HG03103 (cell line): ENCODE results near the gene SLK.

Experiments
- ATAC-seq: cut with Tn5 transposase; IDR thresholded peaks from one replicate; pipeline ENCODE4 v1.9.1; 2021; ENCODE audit warnings: low read depth; ENCODE audit not compliant: unreplicated experiment

SLK gene

DNA sequence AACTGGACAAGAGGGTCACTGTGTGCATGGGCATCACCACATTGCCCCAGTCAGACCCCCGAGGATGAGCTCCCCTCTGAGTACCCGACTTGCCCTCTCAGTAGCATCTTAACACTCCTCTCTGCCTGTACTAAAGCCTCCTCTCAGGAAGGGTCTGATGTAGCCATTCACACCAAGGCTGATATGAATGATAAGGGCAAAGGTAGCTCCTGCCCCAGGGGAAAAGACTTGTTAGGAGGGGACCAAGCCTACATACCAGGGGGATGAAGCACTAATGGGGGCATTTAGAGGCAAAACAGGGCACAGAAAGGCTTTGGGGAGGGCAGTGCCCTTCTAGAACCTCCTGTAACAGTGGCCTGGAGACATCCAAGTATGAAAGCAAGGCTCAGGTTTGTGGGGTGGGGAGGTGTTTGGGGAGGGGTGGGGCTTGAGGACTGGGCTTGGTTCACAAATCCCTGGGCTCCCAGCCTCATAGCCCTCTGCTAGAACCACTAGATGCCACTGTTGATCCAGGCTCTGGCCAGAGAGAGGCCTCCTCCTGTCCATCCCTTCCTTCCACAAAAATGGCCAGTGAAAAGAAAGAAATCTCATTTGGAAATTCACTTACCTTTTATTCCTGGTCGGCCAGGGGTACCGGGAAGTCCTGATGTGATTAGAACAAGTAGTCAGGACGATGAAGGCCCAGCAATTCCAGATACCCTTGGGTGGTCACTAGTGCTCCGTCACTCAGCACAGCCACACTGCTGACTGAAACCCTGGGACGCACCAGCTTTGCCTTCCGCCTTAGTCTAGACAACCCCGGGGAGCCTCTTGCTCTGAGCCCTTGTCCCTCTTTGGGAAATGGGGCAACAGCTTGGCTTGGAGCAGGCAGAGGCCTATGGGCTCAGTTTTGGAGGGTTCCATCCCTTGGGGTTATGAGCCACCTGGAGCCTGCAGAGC, 78.5 kb downstream of the SLK start:
- ATAC-seq = no peak

DNA sequence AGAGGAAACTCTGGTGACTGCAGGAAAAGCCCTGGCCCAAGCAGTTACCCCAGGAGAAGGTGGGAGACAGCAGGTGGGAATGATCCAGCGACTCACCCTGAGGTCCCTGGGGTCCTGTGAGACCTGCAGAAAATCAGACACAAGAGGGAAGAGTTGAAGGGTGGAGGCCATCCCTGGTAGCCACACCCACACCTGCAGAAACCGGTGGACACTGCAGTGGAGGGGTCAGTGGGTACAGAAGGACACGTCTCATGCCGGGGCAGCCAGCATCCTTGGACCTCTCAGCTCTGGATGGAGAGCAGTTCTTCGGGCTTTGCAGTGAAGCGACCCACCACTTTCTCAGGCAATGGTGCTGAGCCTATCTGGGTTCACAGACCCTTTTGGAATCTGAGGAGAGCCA, 79.7 kb downstream of the SLK start:
- no peak for ATAC-seq

DNA sequence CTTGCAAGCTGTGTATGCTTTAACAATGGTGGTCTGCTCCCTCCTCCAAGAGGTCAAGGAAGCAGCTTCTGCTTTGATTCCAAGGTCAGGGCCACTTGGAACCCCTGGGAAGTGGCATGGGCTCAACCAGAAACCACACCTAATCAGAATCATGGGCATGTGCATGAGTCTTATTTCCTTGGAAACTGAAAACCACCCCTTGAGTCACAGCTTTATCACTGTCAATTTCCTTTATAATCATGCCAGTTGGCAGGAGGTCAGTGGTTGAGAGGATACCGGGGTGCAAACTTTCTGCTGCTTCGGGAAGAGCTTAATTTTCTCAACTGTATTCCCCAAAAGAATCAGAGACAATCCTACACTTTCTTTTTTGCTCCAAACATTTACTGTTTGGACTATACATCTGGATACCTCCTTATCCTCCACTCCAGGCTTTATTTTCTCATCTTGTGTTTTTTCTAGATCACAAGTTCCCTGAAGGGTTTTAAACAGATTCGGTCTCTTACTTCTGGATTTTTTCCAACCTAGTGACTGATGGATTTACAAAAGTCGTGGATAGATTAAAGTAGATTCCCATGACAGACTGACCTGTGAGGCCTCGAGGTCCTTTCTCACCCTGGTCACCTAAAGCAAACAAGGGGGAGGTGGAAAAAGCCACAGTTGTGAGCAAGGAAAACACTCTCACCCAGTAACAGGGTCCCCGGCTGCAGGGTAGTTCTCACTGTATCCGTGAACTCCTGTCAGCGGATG, 82.7 kb downstream of the SLK start:
- no peak for ATAC-seq

DNA sequence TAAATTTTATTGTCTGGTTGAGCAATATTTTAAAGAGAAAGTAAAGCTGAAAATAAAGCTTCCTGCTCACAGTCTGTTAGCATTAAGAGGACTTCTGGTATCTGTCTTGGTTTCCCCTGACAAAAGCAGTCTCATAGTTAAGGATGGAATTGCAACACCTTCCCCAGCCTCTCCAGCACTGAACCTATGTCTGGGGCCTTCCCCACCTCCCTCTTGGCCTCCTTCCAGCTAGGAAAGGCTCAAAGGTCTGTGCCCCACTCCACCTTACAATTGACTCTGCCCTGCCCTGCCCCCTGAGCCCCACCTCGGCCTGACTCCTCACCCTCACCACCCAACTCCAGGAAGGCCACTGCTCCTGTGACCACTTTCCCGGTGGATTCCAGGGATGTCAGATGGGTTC, 85.5 kb downstream of the SLK start:
- ATAC-seq = no peak

DNA sequence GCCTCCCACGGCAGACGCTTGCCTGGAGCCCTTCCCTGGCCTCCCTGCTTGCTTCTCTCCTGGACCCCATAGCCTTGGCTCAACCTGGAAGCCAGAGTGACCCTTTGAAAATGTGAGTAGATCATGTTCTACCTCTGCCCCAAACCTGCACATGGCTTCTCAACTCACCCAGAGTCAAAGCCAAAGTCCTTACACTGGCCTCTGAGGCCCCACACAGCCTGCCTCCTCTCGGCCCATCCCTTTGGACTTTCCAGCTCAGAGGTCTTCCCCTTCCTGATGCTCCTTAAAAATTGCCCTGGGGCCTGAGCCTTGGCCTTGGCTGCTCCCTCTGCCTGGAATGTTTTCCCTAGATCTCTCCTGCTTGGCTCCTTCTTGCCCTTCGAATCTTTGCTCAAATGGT, 86.3 kb downstream of the SLK start:
- ATAC-seq = no peak

DNA sequence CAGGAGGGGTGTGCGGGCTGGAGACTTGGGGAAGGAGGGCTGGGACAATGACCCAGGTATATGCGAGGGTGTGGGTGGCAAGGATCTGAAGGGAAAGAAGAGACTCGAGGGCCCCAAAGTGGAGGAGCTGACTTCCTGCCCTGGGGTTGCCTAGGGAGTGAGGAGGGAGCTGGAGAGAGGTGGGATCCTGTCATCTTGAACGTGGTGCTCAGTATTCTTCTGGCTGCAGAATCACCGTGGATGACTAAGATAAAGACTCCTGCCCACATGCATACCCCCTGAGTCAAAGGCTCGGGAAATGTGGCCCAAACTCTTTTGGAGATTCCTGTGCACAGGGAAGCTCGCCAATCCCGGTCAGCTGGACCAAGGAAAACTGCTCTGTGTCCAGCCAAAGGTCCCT, 87.5 kb downstream of the SLK start:
- ATAC-seq = no peak

DNA sequence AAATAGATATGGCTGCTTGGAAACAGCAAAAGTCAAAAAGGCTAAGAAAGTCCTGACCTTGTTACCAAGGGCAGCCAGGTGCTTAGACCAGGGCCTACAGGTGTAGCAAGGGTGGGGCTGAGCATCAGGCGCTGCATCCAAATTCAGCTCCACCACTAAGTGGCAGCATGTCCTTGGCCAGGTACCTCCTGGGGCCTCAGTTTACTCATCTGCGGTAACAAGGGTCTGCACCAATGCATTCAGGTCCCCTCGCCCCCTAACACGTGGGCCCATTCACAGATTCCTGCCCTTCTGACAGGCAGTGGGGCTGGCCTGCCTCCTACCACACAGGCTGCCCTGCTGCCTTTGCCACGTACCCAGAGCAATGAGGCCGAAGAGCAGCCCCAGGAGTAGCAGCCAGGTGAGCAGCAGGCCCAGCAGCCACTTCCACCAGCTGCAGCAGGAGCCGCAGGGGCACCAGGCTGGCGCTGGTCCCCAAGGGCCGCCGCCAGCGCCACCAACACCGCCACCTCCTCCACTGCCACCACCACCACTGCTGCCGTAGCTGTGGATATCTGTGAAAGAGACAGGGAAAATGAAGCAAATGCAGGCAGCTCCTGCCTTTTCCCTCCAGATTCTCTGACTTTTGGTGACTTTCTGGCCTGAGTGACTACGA, 89.8 kb downstream of the SLK start:
- no peak for ATAC-seq

DNA sequence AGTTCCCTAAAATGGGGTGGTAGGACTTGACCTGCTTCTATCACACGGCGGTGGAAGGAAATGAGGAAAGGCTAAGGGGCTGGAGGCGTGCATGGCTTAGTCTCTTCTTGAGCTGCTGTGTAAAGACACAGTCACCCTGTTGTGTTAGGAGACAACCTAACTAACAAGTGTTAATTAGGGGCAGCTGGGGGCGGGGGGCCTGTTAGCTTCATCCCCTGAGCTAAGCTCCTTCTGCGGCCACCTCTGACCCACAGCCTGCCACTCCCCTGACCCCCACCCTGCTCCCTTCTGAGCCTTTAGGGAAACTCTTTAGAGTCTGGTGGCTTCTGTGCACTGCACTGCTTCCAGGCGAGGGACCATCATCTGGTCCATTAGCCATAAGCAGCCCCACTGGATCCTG, 90.8 kb downstream of the SLK start:
- ATAC-seq = no peak

DNA sequence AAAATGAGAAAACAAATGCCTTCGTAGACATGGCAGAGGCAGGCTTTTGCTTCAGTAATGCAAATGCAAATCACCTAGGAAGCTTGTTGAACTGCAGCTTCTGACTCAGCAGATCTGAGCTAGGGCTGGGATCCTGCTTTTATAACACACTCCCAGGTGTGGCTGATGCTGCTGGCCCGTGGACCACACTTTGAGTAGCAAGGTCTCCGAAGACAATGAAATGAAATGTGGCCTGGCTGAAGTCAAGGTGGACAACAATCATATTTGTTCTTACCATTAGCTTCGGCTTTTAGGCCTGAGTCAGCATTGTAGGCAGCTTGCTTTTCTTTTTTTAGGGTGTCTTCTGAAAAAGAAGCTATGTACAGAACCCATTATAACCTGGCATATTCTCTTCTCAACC, 92.4 kb downstream of the SLK start:
- ATAC-seq = no peak

DNA sequence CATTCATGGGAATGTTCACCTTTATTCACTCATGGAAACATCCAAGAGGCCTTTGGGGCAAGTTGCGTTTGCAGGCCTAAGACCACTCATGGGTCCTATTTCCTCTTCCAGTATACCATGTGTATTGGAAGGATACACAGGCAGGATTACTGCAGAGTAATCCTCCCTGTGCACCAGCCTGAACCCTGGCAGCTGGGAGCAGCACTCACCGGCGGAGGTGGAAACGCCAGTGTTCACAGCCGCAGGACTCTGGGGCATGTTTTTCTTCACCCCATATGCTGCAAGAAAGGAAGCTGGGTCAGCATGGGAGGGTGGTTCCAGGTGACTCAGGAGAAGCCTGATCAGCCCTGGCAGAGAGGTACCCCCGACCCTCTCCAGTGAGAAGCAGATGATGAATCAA, 94.3 kb downstream of the SLK start:
- no peak for ATAC-seq

DNA sequence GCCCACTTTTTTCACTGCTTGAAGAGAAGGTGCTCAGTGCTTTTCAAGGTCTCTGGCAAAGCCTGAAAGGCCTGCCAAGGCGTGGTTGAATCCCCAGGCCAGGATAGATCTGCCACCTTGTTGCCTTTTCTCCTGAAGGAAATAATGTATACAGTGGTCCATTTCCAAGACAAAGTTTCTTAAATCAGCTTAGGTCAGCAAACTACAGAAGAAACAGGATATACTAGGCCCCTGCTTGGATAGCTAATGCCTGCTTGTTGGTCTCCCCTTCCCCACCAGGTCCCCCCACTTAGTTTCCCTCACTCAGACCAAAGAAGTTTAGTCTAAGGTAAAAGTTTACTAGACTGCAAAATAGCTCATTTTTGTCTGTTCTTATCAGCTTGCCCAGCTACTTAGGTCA, 98.8 kb downstream of the SLK start:
- no peak for ATAC-seq

DNA sequence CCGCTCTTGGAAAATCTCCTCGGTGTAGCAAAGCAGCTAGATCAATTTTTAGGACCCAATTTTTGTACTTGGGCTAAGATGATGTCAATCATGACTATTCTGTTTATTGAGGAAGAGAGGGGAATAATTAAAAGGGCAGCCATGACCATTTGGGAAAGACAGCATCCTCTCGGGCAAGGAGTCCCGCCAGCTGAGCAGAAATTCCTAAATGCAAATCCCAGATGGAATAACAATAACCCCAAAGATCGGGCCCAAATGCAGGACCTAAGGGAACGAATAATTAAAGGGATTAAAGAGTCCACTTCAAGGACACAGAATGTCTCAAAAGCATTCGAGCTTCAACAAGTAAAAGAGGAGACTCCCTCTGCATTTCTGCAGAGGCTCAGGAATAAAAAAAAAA, 100.0 kb downstream of the SLK start:
- no peak for ATAC-seq

DNA sequence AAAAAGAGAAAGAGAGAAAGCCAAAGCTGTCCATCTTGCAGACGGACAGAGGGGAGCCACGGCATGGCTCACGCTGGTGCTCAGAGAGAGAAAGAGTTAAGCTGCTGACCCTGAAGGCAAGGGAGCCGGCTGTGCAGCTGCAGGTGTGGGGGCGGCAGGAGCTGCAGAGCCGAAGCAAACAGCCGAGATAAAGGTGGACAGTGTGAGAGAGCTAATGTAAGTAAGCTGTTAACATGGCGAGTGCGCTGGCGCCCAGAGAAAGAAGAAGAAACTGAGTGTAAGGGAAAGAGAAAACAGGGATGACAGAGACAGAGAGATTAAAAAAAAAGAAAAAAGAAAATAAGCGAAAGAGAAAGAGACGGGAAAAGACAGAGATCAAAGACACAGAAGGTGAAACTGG, 100.6 kb downstream of the SLK start:
- ATAC-seq = no peak

DNA sequence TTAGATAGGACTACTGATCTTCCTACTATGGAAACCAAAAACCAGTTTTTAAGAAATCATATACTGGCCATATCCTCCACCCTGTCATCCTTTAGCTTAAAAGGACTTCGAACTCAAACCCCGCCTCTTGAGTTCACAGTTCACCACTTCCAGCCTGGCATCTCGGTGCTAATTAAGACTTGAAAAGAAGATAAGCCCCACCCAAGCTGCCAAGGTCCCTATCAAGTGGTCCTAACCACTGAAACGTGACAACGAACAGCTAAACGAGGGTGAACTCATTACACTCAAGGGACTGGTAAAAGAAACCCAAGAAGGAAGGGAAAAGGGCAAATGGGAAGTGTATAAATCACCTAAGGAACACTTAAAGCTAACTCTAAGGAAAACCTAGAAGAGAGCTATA, 102.7 kb downstream of the SLK start:
- ATAC-seq = no peak

DNA sequence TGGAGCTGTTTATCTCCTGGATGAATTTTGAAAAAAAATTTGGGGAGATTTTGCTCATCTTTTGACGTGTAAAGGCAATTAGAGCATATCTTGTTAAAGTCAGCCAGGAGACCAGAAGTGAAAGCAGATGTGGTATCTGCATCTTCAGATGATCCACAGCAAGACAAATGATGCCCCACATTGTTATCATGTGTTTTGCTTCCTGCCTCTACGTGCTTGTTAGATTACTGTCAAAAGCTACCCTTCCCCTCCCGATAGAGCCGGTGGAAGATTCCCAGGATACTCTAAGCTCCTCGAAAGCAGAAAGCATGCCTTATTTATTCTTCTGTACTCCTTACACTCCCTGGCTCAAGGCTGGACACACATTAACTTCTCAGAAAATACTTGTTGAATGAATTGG, 105.8 kb downstream of the SLK start:
- no peak for ATAC-seq

DNA sequence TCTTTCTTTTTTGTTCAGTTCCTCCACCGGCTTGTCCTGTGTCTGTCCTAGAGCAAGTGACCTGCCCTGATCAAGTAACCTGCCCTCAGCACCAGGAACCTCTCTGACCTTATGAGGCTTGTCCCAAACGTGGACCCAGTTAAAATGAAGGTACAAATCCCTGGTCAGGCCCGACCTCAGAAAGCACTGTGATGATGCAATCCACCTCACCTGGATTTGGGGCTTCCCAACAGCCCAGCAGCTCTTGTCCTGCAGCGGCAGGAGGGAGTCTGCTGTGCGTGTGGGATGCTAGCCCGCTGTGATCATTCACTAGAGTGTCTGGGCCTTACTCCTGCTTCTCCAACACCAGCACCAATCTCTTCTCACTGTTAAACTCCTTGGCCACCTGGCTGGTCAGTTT, 107.6 kb downstream of the SLK start:
- ATAC-seq = no peak

DNA sequence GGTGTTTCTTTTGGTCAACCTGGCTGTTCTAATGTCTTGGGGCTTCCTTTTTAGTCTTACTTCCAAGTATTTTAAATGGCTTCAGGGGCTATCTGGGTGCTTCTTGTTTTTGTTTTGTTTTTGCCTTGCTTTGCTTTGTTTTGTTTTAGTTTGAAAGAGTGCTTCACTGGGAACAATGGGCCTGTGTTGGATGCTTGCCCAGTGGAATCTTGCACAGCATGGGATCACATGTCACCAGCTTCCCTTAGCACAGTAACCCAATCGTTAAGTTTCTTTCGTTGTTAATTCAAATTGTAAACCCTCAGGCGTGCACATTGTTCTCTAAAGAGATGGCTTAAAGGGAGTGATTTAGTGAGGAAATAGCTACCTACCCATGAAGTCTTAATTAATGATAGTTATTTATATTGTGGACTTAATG, 109.8 kb downstream of the SLK start:
- no peak for ATAC-seq

DNA sequence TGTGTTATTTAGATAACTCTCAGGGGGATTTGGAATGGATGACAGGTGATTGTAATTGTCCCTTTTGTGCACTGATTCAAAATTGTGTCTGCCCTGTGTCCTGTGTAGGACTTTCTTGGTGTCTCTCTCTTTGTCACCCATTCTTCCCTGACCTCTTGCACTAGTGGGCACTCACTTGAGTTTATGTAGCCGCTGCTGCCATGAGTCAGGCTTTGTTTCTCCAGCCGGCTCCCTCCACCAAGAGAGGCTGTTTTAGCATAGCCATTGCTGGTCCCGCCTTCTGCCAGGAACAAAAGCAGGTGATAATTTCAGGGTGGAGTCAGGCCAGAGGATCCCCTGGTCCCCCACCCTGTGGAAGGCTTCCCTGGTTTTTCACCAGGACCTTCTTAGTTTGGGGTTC, 110.3 kb downstream of the SLK start:
- ATAC-seq = no peak

DNA sequence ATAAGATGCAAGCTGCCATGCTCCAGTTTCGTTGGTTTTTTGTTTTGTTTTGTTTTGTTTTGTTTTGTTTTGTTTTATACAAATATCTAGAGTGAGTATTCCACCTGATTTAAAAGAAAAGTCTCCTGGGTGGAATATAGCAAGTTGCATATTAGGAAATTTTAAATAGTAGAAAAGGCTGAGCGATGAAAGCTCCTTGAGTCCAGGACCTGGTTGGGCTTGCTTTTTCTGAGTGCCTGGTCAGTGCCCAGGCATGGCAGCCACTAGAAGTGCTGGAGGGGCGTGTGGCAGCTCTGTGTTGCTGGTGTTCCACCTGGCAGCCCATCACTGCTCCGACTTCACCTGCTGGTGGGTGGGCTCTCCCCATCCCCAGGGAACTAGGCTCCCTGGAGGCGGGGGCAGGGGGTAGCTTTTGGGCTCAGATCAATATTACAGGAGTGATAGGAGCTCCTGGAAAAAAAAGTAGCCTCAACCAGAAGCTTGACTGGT, 110.8 kb downstream of the SLK start:
- no peak for ATAC-seq
